ENCODE data around the gene RNASE8. TPM values are rescaled to one million over a fixed set of nuclear protein-coding genes. Genes with fewer than 3 reads are reported as not detected.
A peak's percentile ranks its signal among the peaks of the same experiment; 100 is the strongest.

The RNASE8 gene
- total RNA-seq, 4 donors from 2014 or later, result not detected

GRCh38 chr14:21018781-21019180, 38.8 kb upstream of the RNASE8 start:
- Histone ChIP-seq H3K9me3 (no peaks in the 10 kb centered on the region), H3K36me3 (peaks cover 0 to 25% (median 3%) of the 10 kb centered on the region in 4 donors), H3K4me3 (no peak overlapping the region), H3K27me3 (no peaks in the 10 kb centered on the region), H3K27ac (no peak overlapping the region), H3K4me1 (peaks cover 10 to 24% (median 13%) of the 10 kb centered on the region in 4 donors)
- intact Hi-C loops (cut with DNase I; ENCODE audit: low total_unique reads), result no loop called here
- WGBS, 2 donors (ENCODE audit: low coverage in 1 of 2), result 87 to 96% methylated on average over 3 of the region's 3 CpGs
- in situ Hi-C loops (cut with MboI; ENCODE audit: low pct_ligation_motif_present in 1 of 4, low pct_unique_long_range_greater_than_20kb in 1 of 4, low sequenced_read_pairs in 3 of 4), result loop anchor here in 2 of 4 donors (10.0 kb wide), 1 partner anchor 66 kb away; no protein-coding TSS in a partner anchor
- no peak for DNase-seq
- TF ChIP-seq POLR2A (IDR thresholded peaks at IDR 0.05), result no peak
- no peak for TF ChIP-seq POLR2AphosphoS5 (IDR thresholded peaks at IDR 0.05)
- no peak for TF ChIP-seq EP300 (IDR thresholded peaks at IDR 0.05; ENCODE audit: low read depth)
- TF ChIP-seq CTCF (IDR thresholded peaks at IDR 0.05), result no peak

GRCh38 chr14:21019366-21019765, 38.3 kb upstream of the RNASE8 start:
- Histone ChIP-seq H3K36me3 (peaks cover 0 to 25% (median 3%) of the 10 kb centered on the region in 4 donors), H3K4me3 (no peak overlapping the region), H3K27me3 (no peaks in the 10 kb centered on the region), H3K27ac (no peak overlapping the region), H3K9me3 (no peaks in the 10 kb centered on the region), H3K4me1 (peaks cover 10 to 26% (median 17%) of the 10 kb centered on the region in 4 donors)
- no peak for DNase-seq
- intact Hi-C loops (cut with DNase I; ENCODE audit: low total_unique reads) (no loop called here), in situ Hi-C loops (cut with MboI; ENCODE audit: low pct_ligation_motif_present in 1 of 4, low pct_unique_long_range_greater_than_20kb in 1 of 4, low sequenced_read_pairs in 3 of 4) (loop anchor here in 2 of 4 donors (10.0 kb wide), 1 partner anchor 65 kb away; no protein-coding TSS in a partner anchor)
- TF ChIP-seq CTCF (IDR thresholded peaks at IDR 0.05), result no peak
- no peak for TF ChIP-seq POLR2AphosphoS5 (IDR thresholded peaks at IDR 0.05)
- no peak for TF ChIP-seq POLR2A (IDR thresholded peaks at IDR 0.05)
- TF ChIP-seq EP300 (IDR thresholded peaks at IDR 0.05; ENCODE audit: low read depth), result no peak
- WGBS, 2 donors (ENCODE audit: low coverage in 1 of 2), result 29 to 54% methylated on average over 1 of the region's 1 CpG

- DNase-seq, result no peak
- in situ Hi-C loops (cut with MboI; ENCODE audit: low pct_ligation_motif_present in 1 of 4, low pct_unique_long_range_greater_than_20kb in 1 of 4, low sequenced_read_pairs in 3 of 4), result no loop called here
- 73 to 86% methylated on average over 3 to 5 of the region's 5 CpGs for WGBS, 2 donors (ENCODE audit: low coverage in 1 of 2)
- intact Hi-C loops (cut with DNase I; ENCODE audit: low total_unique reads), result no loop called here
- no peak overlapping the region for H3K4me3 ChIP-seq
- no peaks in the 10 kb centered on the region for H3K9me3 ChIP-seq
- no peak overlapping the region for H3K27ac ChIP-seq
- H3K27me3 ChIP-seq, result no peaks in the 10 kb centered on the region
- peaks cover 0 to 25% (median 3%) of the 10 kb centered on the region in 4 donors for H3K36me3 ChIP-seq
- peaks cover 10 to 30% (median 18%) of the 10 kb centered on the region in 4 donors for H3K4me1 ChIP-seq
- no peak for TF ChIP-seq POLR2A (IDR thresholded peaks at IDR 0.05)
- no peak for TF ChIP-seq POLR2AphosphoS5 (IDR thresholded peaks at IDR 0.05)
These were observed 36.6 kb upstream of the RNASE8 start for GRCh38 chr14:21020977-21021545.

GRCh38 chr14:21022686-21023085, 34.9 kb upstream of the RNASE8 start:
- Histone ChIP-seq H3K27ac (peak overlapping the region in 2 of 4 donors; percentile 91 to 93), H3K4me1 (peaks cover 10 to 32% (median 20%) of the 10 kb centered on the region in 4 donors), H3K27me3 (no peaks in the 10 kb centered on the region), H3K9me3 (no peaks in the 10 kb centered on the region), H3K4me3 (peak overlapping the region in 1 of 4 donors; percentile 71), H3K36me3 (peaks cover 0 to 18% (median 3%) of the 10 kb centered on the region in 4 donors)
- in situ Hi-C loops (cut with MboI; ENCODE audit: low pct_ligation_motif_present in 1 of 4, low pct_unique_long_range_greater_than_20kb in 1 of 4, low sequenced_read_pairs in 3 of 4) (no loop called here), intact Hi-C loops (cut with DNase I; ENCODE audit: low total_unique reads) (no loop called here)
- TF ChIP-seq POLR2A (IDR thresholded peaks at IDR 0.05) (no peak), CTCF (IDR thresholded peaks at IDR 0.05) (no peak), EP300 (IDR thresholded peaks at IDR 0.05; ENCODE audit: low read depth) (no peak), POLR2AphosphoS5 (IDR thresholded peaks at IDR 0.05) (no peak)
- DNase-seq, result no peak
- WGBS, 2 donors (ENCODE audit: low coverage in 1 of 2), result 68 to 75% methylated on average over 4 to 5 of the region's 5 CpGs
